Measurements from ENCODE around the gene LONP2. TPM values are rescaled to one million over a fixed set of nuclear protein-coding genes. Genes with fewer than 3 reads are reported as not detected.

LONP2 gene
- total RNA-seq, 1 donor from 2014 or later = 69.5 TPM

- DNase-seq (ENCODE audit: extremely low spot score, unreplicated experiment) = no peak
- TF ChIP-seq CTCF (IDR thresholded peaks at IDR 0.05) = no peak
- H3K36me3 Mint-ChIP-seq (ENCODE audit: unreplicated experiment) = peaks cover 58% of the 10 kb centered on the region
- H3K9me3 Mint-ChIP-seq (ENCODE audit: unreplicated experiment) = peaks cover 7% of the 10 kb centered on the region
- H3K4me1 Mint-ChIP-seq (ENCODE audit: unreplicated experiment) = peaks cover 17% of the 10 kb centered on the region
- no peaks in the 10 kb centered on the region for H3K27me3 Mint-ChIP-seq (ENCODE audit: unreplicated experiment)
- H3K27ac Mint-ChIP-seq (ENCODE audit: unreplicated experiment) = peak overlapping the region; percentile 31
- no peak overlapping the region for H3K4me3 Mint-ChIP-seq (ENCODE audit: unreplicated experiment)
Observed at GRCh38 chr16:48287239-48287638, 43.1 kb downstream of the LONP2 start.

- Mint-ChIP-seq H3K27ac (ENCODE audit: unreplicated experiment) (peak overlapping the region; percentile 12), H3K9me3 (ENCODE audit: unreplicated experiment) (no peaks in the 10 kb centered on the region), H3K36me3 (ENCODE audit: unreplicated experiment) (peaks cover 44% of the 10 kb centered on the region), H3K4me3 (ENCODE audit: unreplicated experiment) (no peak overlapping the region), H3K27me3 (ENCODE audit: unreplicated experiment) (no peaks in the 10 kb centered on the region), H3K4me1 (ENCODE audit: unreplicated experiment) (peaks cover 25% of the 10 kb centered on the region)
- DNase-seq (ENCODE audit: extremely low spot score, unreplicated experiment) = no peak
- TF ChIP-seq CTCF (IDR thresholded peaks at IDR 0.05) = no peak
Observed at GRCh38 chr16:48291303-48291702, 47.2 kb downstream of the LONP2 start.

GRCh38 chr16:48291754-48292153 lies 47.7 kb downstream of the LONP2 start:
- Mint-ChIP-seq H3K36me3 (ENCODE audit: unreplicated experiment) (peaks cover 42% of the 10 kb centered on the region), H3K9me3 (ENCODE audit: unreplicated experiment) (no peaks in the 10 kb centered on the region), H3K4me3 (ENCODE audit: unreplicated experiment) (no peak overlapping the region), H3K27ac (ENCODE audit: unreplicated experiment) (peak overlapping the region; percentile 12), H3K27me3 (ENCODE audit: unreplicated experiment) (no peaks in the 10 kb centered on the region), H3K4me1 (ENCODE audit: unreplicated experiment) (peaks cover 26% of the 10 kb centered on the region)
- TF ChIP-seq CTCF (IDR thresholded peaks at IDR 0.05) = no peak
- DNase-seq (ENCODE audit: extremely low spot score, unreplicated experiment) = no peak

GRCh38 chr16:48292452-48292851 lies 48.4 kb downstream of the LONP2 start:
- H3K4me3 Mint-ChIP-seq (ENCODE audit: unreplicated experiment) = no peak overlapping the region
- TF ChIP-seq CTCF (IDR thresholded peaks at IDR 0.05) = no peak
- H3K27me3 Mint-ChIP-seq (ENCODE audit: unreplicated experiment) = no peaks in the 10 kb centered on the region
- no peaks in the 10 kb centered on the region for H3K9me3 Mint-ChIP-seq (ENCODE audit: unreplicated experiment)
- H3K4me1 Mint-ChIP-seq (ENCODE audit: unreplicated experiment) = peaks cover 24% of the 10 kb centered on the region
- peaks cover 36% of the 10 kb centered on the region for H3K36me3 Mint-ChIP-seq (ENCODE audit: unreplicated experiment)
- H3K27ac Mint-ChIP-seq (ENCODE audit: unreplicated experiment) = peak overlapping the region; percentile 12
- DNase-seq (ENCODE audit: extremely low spot score, unreplicated experiment) = no peak

- no peak for DNase-seq (ENCODE audit: extremely low spot score, unreplicated experiment)
- Mint-ChIP-seq H3K27ac (ENCODE audit: unreplicated experiment) (no peak overlapping the region), H3K27me3 (ENCODE audit: unreplicated experiment) (no peaks in the 10 kb centered on the region), H3K36me3 (ENCODE audit: unreplicated experiment) (peaks cover 34% of the 10 kb centered on the region), H3K4me1 (ENCODE audit: unreplicated experiment) (peaks cover 25% of the 10 kb centered on the region), H3K9me3 (ENCODE audit: unreplicated experiment) (no peaks in the 10 kb centered on the region), H3K4me3 (ENCODE audit: unreplicated experiment) (no peak overlapping the region)
- no peak for TF ChIP-seq CTCF (IDR thresholded peaks at IDR 0.05)
Observed at GRCh38 chr16:48294724-48295123, 50.6 kb downstream of the LONP2 start.
